ENCODE data around the gene FHOD1. TPM values are rescaled to one million over a fixed set of nuclear protein-coding genes. Genes with fewer than 3 reads are reported as not detected.
A peak's percentile ranks its signal among the peaks of the same experiment; 100 is the strongest.

FHOD1 gene
- total and polyA plus RNA-seq, 2 of the 13 experiments (the other 11 are each of a cell fraction or from before 2014, with no cell fraction given), result 20.0 to 20.8 TPM

GRCh38 chr16:67284699-67285646 lies 37.7 kb upstream of the FHOD1 start (continued):
- TF ChIP-seq ZNF276 (CRISPR knock-in tag; IDR thresholded peaks at IDR 0.05; ENCODE audit: low read depth) (no peak), ZNF251 (CRISPR knock-in tag; IDR thresholded peaks at IDR 0.05) (0 out of 2 replicates have a peak, but pooled peaks have one; percentile 41), SP5 (CRISPR knock-in tag; IDR thresholded peaks at IDR 0.05; ENCODE audit: borderline replicate concordance, low read depth) (no peak), HDAC2 (CRISPR knock-in tag; IDR thresholded peaks at IDR 0.05) (no peak), ARNT2 (CRISPR knock-in tag; IDR thresholded peaks at IDR 0.05; ENCODE audit: low read depth) (no peak), ZNF451 (CRISPR knock-in tag; IDR thresholded peaks at IDR 0.05) (no peak), ZMAT5 (CRISPR knock-in tag; IDR thresholded peaks at IDR 0.05; ENCODE audit: borderline replicate concordance, low read depth) (no peak), SP2 (CRISPR knock-in tag; IDR thresholded peaks at IDR 0.05) (no peak), ONECUT2 (CRISPR knock-in tag; IDR thresholded peaks at IDR 0.05) (no peak), ZNF318 (CRISPR knock-in tag; IDR thresholded peaks at IDR 0.05) (no peak), TBX3 (IDR thresholded peaks at IDR 0.05; ENCODE audit: borderline replicate concordance) (no peak), NFAT5 (CRISPR knock-in tag; IDR thresholded peaks at IDR 0.05) (0 out of 2 replicates have a peak, but pooled peaks have one; percentile 46)
